ENCODE measurements around the gene RGL2.

Gene RGL2

GRCh38 chr6:33335916-33336315 is 37.2 kb upstream of the RGL2 start:
- no peak for DNase-seq (ENCODE audit: low read depth in 1 of 2, low spot score in 1 of 2)
- TF ChIP-seq REST (IDR thresholded peaks at IDR 0.05; ENCODE audit: insufficient replicate concordance, low read depth): no peak
- TF ChIP-seq SPI1 (IDR thresholded peaks at IDR 0.05; ENCODE audit: borderline replicate concordance, low read depth): no peak
- no peak for TF ChIP-seq GABPA (IDR thresholded peaks at IDR 0.05; ENCODE audit: low read depth)
- no peak for TF ChIP-seq CTCF (IDR thresholded peaks at IDR 0.05; ENCODE audit: insufficient read depth, low read length)
- TF ChIP-seq POLR2AphosphoS5 (IDR thresholded peaks at IDR 0.05; ENCODE audit: low read depth): no peak
- H3K27me3 ChIP-seq (ENCODE audit: insufficient read depth, poor library complexity, severe bottlenecking): no peaks in the 10 kb centered on the region
- no peak overlapping the region for H3K27ac ChIP-seq (replicated peaks)
- H3K4me3 ChIP-seq (replicated peaks; ENCODE audit: insufficient read depth, low read length): no peak overlapping the region

- TF ChIP-seq POLR2AphosphoS5 (IDR thresholded peaks at IDR 0.05; ENCODE audit: low read depth): no peak
- TF ChIP-seq GABPA (IDR thresholded peaks at IDR 0.05; ENCODE audit: low read depth): no peak
- no peak for TF ChIP-seq SPI1 (IDR thresholded peaks at IDR 0.05; ENCODE audit: borderline replicate concordance, low read depth)
- TF ChIP-seq CTCF (IDR thresholded peaks at IDR 0.05; ENCODE audit: insufficient read depth, low read length): no peak
- no peak overlapping the region for H3K4me3 ChIP-seq (replicated peaks; ENCODE audit: insufficient read depth, low read length)
- DNase-seq (ENCODE audit: low read depth in 1 of 2, low spot score in 1 of 2): no peak
- no peaks in the 10 kb centered on the region for H3K27me3 ChIP-seq (ENCODE audit: insufficient read depth, poor library complexity, severe bottlenecking)
- no peak overlapping the region for H3K27ac ChIP-seq (replicated peaks)
Measured at GRCh38 chr6:33333666-33334065, 34.9 kb upstream of the RGL2 start.

- TF ChIP-seq CTCF (IDR thresholded peaks at IDR 0.05; ENCODE audit: insufficient read depth, low read length) (no peak), REST (IDR thresholded peaks at IDR 0.05; ENCODE audit: insufficient replicate concordance, low read depth) (no peak), GABPA (IDR thresholded peaks at IDR 0.05; ENCODE audit: low read depth) (no peak), POLR2AphosphoS5 (IDR thresholded peaks at IDR 0.05; ENCODE audit: low read depth) (no peak), SPI1 (IDR thresholded peaks at IDR 0.05; ENCODE audit: borderline replicate concordance, low read depth) (no peak)
- no peak for DNase-seq (ENCODE audit: low read depth in 1 of 2, low spot score in 1 of 2)
- Histone ChIP-seq H3K27me3 (ENCODE audit: insufficient read depth, poor library complexity, severe bottlenecking) (no peaks in the 10 kb centered on the region), H3K4me3 (replicated peaks; ENCODE audit: insufficient read depth, low read length) (no peak overlapping the region), H3K27ac (replicated peaks) (no peak overlapping the region)
Measured at GRCh38 chr6:33330736-33331135, 32.0 kb upstream of the RGL2 start.

GRCh38 chr6:33329058-33329457 is 30.3 kb upstream of the RGL2 start:
- TF ChIP-seq CTCF (IDR thresholded peaks at IDR 0.05; ENCODE audit: insufficient read depth, low read length): no peak
- TF ChIP-seq REST (IDR thresholded peaks at IDR 0.05; ENCODE audit: insufficient replicate concordance, low read depth): no peak
- TF ChIP-seq SPI1 (IDR thresholded peaks at IDR 0.05; ENCODE audit: borderline replicate concordance, low read depth): no peak
- TF ChIP-seq POLR2AphosphoS5 (IDR thresholded peaks at IDR 0.05; ENCODE audit: low read depth): no peak
- TF ChIP-seq GABPA (IDR thresholded peaks at IDR 0.05; ENCODE audit: low read depth): no peak
- Histone ChIP-seq H3K27me3 (ENCODE audit: insufficient read depth, poor library complexity, severe bottlenecking) (no peaks in the 10 kb centered on the region), H3K27ac (replicated peaks) (no peak overlapping the region), H3K4me3 (replicated peaks; ENCODE audit: insufficient read depth, low read length) (no peak overlapping the region)
- DNase-seq (ENCODE audit: low read depth in 1 of 2, low spot score in 1 of 2): no peak
